Activated CD8-positive, alpha-beta memory T cell treated with anti-CD3 and anti-CD28 coated beads for 1 hour (primary cell): Measurements from ENCODE around the gene PPP1R2B.

Source experiments
- DNase-seq, 2 donors: peaks; one replicate each; pipeline ENCODE4 v3.0.0-alpha.2; 2020; ENCODE audit warnings: low read depth in 1 of 2; ENCODE audit errors: extremely low read depth in 1 of 2

Gene PPP1R2B

DNA sequence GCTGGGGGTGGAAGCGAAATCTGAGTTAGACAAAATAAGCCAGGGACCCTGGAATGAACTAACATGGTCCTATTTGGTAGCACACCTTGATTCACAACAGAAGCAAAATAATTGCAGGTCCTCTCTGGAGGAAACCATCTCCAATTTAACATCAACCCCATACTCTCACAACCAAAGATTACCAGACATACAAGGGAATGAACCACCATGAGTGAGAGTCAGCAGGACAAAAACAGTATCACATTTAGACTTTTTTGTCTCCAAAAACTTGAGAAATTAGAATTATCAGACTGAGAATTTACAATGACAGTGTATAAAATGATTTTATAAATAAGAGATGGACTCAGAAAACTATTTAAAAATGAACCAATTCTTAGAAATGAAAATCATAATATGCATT, 21.1 kb downstream of the PPP1R2B start:
- no peak for DNase-seq

DNA sequence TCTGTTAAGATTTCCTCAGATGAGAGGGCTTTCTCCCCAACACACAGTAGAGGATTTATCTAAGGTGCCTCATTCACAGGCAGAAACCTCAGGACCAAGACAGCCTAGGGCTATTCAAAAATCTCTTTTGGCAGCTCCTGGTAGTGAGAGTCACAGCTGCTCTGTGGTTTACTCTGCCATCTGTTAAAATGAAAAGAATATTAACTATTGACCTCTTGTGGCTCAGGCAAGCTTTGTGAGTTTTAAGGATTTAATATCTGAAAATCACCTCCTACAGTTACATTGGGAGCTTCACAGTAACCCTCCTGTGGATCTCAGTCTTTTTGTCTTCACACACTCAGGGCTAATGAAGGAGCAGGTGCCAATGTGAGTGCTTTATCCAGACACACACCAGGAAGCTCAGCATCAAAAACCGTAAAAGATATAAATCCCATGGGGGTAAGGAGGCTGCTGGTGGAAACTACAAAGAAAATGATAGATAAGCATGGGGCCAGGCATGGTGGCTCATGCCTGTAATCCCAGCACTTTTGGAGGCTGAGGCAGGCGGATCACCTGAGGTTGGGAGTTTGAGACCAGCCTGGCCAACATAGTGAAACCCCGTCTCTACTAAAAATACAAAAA, 29.7 kb downstream of the PPP1R2B start:
- DNase-seq = no peak

GRCh38 chr5:156883316-156883875, 33.3 kb downstream of the PPP1R2B start:
- DNase-seq = no peak

DNA sequence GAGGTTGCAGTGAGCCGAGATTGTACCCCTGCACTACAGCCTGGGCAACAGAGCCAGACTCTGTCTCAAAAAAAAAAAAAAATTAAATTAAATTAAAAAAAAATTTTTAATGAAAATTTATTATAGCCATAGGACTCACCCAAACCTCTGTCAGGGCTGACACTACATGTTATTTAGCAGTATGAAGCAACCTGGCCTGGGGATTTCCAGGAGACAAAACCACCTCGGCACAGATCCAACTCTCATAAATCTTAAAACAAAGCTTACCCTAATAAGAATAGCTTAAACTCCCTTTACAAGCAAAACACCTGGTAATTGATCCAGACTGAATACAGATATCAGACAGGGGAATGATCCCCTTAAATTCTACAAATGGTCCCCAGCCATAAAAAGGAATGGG, 38.4 kb downstream of the PPP1R2B start:
- no peak for DNase-seq

DNA sequence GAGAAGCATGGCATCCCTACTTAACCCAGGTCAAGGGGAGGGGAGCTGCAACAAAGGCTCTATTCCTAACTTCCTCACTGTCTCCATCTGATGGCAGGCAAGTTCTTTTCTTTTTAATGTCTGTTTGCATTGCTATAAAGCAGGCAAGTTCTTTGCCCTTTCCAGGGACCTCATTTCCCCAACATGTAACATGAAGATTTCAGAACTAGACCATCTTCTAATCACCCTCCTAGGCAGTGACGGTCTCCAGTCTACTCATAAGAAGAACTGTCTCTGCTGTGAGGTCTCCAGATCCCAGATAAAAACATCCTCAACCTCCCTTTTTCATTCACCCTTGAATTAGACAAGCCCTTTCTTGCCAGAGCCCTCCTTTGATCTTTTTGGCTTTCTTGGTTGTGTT, 42.1 kb downstream of the PPP1R2B start:
- DNase-seq = no peak

GRCh38 chr5:156892864-156893263, 42.8 kb downstream of the PPP1R2B start:
- DNase-seq = no peak

DNA sequence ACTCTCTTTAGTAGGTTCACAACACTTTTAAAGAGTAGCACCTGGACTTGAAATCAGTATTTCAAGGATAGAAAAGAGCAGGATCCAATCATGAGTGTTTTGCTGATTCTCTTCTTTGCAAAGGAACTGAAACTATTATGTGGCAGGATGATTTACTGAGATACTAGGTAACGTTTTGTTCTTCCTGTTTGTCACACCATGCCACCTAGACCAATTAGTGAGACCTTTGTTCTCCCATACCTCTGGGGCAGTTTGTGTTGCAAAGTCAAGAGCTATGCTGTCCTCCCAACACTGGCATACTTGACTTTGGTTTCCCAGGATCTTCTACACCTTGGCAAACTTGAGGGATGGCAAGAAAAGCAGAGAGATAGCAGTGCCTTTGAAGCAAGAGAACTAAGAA, 43.4 kb downstream of the PPP1R2B start:
- no peak for DNase-seq

DNA sequence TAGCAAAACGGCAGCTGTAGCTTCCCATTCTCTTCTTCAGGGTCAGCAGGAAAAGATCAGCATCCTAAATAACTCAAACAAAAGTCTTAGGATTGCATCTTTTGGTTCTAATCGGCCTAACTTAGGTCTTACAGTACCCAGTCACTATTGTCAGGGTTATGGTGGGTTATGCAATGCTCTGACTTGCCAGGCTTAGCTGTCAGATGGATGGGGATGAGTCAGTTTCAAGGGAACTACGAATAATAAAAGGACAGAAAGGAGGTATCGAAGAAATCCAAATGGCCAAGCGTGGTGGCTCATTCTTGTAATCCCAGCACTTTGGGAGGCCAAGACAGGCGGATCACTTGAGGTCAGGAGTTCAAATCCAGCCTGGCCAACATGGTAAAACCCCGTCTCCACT, 46.5 kb downstream of the PPP1R2B start:
- DNase-seq = no peak
